ENCODE data around the gene WDFY4.

DNA sequence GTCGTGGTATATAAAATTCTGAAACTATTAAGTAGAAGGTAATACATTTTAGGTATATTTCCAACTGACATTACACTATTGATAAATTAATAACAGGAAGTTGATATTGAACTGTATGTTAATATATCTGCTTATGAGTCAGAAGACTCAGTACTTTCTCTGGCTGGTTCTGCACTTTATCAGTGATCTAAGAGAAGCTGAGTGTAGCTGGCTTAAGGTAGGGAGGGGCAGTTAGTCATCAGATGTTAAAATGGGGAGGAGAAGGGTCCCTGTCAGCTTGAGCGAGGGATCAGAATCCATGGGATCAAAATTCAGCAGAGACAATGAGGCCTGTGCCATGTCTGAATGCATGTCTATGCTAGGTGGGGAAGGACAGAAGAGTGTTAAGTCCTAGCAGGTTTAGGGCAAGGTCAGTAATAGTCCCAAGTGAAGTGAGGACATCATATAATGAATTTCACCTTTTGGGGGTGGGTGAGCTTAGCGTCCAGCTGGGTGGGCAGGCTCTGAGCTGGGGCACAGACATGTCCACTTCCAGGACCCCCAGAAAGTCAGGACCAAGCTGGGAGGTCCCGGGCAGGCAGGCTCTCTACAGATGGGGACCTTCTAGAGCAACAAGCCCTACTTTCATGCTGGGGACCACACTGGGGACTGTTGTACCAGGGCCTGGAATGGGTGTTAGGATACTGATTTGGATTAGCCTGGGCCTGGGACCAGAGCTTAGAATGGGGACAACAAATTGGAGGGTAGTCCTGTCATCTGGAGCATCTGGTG, 82.9 kb downstream of the WDFY4 start:
- TF ChIP-seq TEAD2 (tag; IDR thresholded peaks at IDR 0.05): no peak
- no peak for TF ChIP-seq RAD21 (CRISPR knock-in tag; conservative IDR thresholded peaks at IDR 0.05 in 1 of 2, IDR thresholded peaks at IDR 0.05 in 1 of 2)
- no peak for TF ChIP-seq NFRKB (IDR thresholded peaks at IDR 0.05; ENCODE audit: low read depth)
- no peak for TF ChIP-seq KAT8 (IDR thresholded peaks at IDR 0.05; ENCODE audit: low read depth)
- TF ChIP-seq, protein P1, sequence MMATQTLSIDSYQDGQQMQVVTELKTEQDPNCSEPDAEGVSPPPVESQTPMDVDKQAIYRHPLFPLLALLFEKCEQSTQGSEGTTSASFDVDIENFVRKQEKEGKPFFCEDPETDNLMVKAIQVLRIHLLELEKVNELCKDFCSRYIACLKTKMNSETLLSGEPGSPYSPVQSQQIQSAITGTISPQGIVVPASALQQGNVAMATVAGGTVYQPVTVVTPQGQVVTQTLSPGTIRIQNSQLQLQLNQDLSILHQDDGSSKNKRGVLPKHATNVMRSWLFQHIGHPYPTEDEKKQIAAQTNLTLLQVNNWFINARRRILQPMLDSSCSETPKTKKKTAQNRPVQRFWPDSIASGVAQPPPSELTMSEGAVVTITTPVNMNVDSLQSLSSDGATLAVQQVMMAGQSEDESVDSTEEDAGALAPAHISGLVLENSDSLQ (IDR thresholded peaks at IDR 0.05): no peak
- TF ChIP-seq MAZ (CRISPR knock-in tag; conservative IDR thresholded peaks at IDR 0.05 in 1 of 2, IDR thresholded peaks at IDR 0.05 in 1 of 2): no peak
- TF ChIP-seq EZH2 (IDR thresholded peaks at IDR 0.05; ENCODE audit: borderline replicate concordance, low read depth, low read length): no peak
